HL-60 (cell line): ENCODE results near the gene SIDT2.

Source experiments
- DNase-seq, 2 experiments: peaks; one replicate each; pipeline ENCODE4 v3.0.0-alpha.2; 2010 to 2020; ENCODE audit warnings: low read depth in 1 of 2, low spot score in 1 of 2
- H3K27ac ChIP-seq: fragments of 250-450 bp; sonication (Bioruptor Pico); replicated peaks from 2 replicates; pipeline ENCODE4 v1.5.1; 2020; ENCODE audit warnings: mild to moderate bottlenecking, moderate library complexity
- H3K27me3 ChIP-seq: fragments of 250-450 bp; sonication (Bioruptor Pico); 2 replicates; pipeline ENCODE4 v1.5.1; 2021; ENCODE audit warnings: mild to moderate bottlenecking, moderate library complexity; ENCODE audit not compliant: insufficient read depth, poor library complexity, severe bottlenecking
- H3K4me3 ChIP-seq: replicated peaks from 2 replicates; pipeline ENCODE4 v1.5.1; 2011; ENCODE audit warnings: mild to moderate bottlenecking, control low read depth, low read length; ENCODE audit not compliant: insufficient read depth
- GABPA ChIP-seq: IDR thresholded peaks from 2 replicates; pipeline ENCODE4 v1.6.1; 2012; ENCODE audit warnings: low read depth
- POLR2AphosphoS5 ChIP-seq: IDR thresholded peaks from 2 replicates; pipeline ENCODE4 v1.6.1; 2012; ENCODE audit warnings: low read depth
- SPI1 ChIP-seq: IDR thresholded peaks from 2 replicates; pipeline ENCODE4 v1.6.1; 2012; ENCODE audit warnings: low read depth, mild to moderate bottlenecking, borderline replicate concordance
- TF ChIP-seq, protein P1 (sequence below): IDR thresholded peaks from one replicate; pipeline ENCODE4 v1.5.1; 2011; ENCODE audit warnings: low read length, control low read depth, inconsistent platforms; ENCODE audit not compliant: insufficient read depth
- TF ChIP-seq, protein P2 (sequence below): IDR thresholded peaks from 2 replicates; pipeline ENCODE4 v1.6.1; 2012; ENCODE audit warnings: low read depth; ENCODE audit not compliant: insufficient replicate concordance

Gene SIDT2

DNA sequence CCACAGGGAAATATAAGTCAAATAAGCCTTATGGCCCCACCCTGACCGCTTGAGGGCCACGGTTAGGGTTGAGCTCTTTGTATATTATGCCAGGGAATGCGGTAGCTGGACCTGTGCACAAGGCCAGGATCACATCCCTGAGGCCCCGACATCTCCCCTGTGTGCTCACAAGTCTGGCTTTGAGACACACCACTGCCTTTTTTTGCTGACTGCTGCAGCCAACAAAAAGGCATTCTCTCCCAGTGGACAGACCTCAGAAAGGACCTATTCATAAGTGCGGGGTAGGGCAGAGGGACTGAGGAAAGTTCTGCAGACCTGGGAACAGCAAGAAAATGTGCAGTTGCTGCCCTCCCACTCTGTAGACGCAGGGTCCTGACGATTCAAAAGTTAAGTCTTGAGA lies 3.4 kb upstream of the SIDT2 start:
- TF ChIP-seq SPI1 (no peak), POLR2AphosphoS5 (no peak), GABPA (no peak)
- TF ChIP-seq, protein P1, sequence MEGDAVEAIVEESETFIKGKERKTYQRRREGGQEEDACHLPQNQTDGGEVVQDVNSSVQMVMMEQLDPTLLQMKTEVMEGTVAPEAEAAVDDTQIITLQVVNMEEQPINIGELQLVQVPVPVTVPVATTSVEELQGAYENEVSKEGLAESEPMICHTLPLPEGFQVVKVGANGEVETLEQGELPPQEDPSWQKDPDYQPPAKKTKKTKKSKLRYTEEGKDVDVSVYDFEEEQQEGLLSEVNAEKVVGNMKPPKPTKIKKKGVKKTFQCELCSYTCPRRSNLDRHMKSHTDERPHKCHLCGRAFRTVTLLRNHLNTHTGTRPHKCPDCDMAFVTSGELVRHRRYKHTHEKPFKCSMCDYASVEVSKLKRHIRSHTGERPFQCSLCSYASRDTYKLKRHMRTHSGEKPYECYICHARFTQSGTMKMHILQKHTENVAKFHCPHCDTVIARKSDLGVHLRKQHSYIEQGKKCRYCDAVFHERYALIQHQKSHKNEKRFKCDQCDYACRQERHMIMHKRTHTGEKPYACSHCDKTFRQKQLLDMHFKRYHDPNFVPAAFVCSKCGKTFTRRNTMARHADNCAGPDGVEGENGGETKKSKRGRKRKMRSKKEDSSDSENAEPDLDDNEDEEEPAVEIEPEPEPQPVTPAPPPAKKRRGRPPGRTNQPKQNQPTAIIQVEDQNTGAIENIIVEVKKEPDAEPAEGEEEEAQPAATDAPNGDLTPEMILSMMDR, result no peak
- TF ChIP-seq, protein P2, sequence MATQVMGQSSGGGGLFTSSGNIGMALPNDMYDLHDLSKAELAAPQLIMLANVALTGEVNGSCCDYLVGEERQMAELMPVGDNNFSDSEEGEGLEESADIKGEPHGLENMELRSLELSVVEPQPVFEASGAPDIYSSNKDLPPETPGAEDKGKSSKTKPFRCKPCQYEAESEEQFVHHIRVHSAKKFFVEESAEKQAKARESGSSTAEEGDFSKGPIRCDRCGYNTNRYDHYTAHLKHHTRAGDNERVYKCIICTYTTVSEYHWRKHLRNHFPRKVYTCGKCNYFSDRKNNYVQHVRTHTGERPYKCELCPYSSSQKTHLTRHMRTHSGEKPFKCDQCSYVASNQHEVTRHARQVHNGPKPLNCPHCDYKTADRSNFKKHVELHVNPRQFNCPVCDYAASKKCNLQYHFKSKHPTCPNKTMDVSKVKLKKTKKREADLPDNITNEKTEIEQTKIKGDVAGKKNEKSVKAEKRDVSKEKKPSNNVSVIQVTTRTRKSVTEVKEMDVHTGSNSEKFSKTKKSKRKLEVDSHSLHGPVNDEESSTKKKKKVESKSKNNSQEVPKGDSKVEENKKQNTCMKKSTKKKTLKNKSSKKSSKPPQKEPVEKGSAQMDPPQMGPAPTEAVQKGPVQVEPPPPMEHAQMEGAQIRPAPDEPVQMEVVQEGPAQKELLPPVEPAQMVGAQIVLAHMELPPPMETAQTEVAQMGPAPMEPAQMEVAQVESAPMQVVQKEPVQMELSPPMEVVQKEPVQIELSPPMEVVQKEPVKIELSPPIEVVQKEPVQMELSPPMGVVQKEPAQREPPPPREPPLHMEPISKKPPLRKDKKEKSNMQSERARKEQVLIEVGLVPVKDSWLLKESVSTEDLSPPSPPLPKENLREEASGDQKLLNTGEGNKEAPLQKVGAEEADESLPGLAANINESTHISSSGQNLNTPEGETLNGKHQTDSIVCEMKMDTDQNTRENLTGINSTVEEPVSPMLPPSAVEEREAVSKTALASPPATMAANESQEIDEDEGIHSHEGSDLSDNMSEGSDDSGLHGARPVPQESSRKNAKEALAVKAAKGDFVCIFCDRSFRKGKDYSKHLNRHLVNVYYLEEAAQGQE, result no peak
- Histone ChIP-seq H3K4me3 (no peak overlapping the region), H3K27me3 (no peaks in the 10 kb centered on the region), H3K27ac (no peak overlapping the region)
- DNase-seq, result no peak

DNA sequence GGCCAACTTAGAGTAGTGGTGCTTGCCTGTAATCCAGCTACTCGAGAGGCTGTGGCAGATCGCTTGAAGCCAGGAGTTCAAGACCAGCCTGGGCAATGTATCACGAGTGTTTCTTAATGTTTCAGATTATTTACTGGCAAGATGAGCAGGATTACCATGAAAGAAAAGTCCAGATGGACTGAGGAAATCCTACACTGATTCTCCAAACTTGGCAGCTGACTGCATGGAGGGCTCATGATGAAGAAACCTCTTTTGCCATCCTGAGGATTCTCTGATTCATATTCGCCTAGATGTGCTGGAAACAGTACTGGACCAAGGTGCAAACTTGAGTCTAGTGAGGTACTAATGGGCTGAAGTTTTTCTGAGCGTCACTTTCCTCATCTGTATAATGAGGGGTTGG lies 2.8 kb upstream of the SIDT2 start:
- no peak overlapping the region for H3K27ac ChIP-seq
- no peaks in the 10 kb centered on the region for H3K27me3 ChIP-seq
- no peak for TF ChIP-seq GABPA
- TF ChIP-seq, protein P2, result no peak
- TF ChIP-seq SPI1, result no peak
- TF ChIP-seq, protein P1, result no peak
- no peak for TF ChIP-seq POLR2AphosphoS5
- DNase-seq, result no peak
- H3K4me3 ChIP-seq, result no peak overlapping the region

DNA sequence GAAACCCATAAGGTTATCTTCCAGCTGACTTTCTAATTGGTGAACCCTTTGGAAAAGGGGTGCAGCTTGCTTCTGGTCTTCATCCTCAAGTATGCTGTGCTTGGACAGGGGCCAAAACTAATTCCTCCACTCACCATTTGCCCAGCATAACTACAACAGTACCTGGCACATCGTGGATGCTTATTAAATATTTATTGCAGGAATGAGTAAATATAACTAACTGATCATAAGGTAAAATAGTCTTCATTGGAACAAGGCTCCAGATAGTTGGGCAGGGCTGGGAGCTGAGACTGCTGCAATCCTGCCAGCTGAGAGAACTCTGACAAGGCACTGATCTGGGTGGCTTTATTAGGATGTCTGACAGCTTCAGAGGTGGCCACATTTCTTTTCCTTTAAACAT lies 2.4 kb upstream of the SIDT2 start:
- no peak overlapping the region for H3K4me3 ChIP-seq
- TF ChIP-seq, protein P2, result no peak
- no peak for TF ChIP-seq POLR2AphosphoS5
- TF ChIP-seq, protein P1, result no peak
- no peak for TF ChIP-seq SPI1
- no peak for TF ChIP-seq GABPA
- H3K27me3 ChIP-seq, result no peaks in the 10 kb centered on the region
- no peak overlapping the region for H3K27ac ChIP-seq
- DNase-seq, result no peak
